Retinal pigment epithelial cell (primary cell): ENCODE measurements around the gene GSKIP.
A peak's percentile ranks its signal among the peaks of the same experiment; 100 is the strongest.

ENCODE experiments used
- DNase-seq: peaks from one replicate; pipeline ENCODE4 v3.0.0-alpha.2; 2010; ENCODE audit warnings: low read depth
- H3K4me3 ChIP-seq: 2 replicates; pipeline ENCODE4 v1.5.1; 2011; ENCODE audit warnings: mild to moderate bottlenecking, low read length, control low read depth, moderate library complexity
- TF ChIP-seq, protein P1 (sequence below): conservative IDR thresholded peaks from 2 replicates; pipeline ENCODE4 v1.5.1; 2011; ENCODE audit warnings: low read depth, low read length, control low read depth, inconsistent platforms

Gene GSKIP, protein sequence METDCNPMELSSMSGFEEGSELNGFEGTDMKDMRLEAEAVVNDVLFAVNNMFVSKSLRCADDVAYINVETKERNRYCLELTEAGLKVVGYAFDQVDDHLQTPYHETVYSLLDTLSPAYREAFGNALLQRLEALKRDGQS

DNA sequence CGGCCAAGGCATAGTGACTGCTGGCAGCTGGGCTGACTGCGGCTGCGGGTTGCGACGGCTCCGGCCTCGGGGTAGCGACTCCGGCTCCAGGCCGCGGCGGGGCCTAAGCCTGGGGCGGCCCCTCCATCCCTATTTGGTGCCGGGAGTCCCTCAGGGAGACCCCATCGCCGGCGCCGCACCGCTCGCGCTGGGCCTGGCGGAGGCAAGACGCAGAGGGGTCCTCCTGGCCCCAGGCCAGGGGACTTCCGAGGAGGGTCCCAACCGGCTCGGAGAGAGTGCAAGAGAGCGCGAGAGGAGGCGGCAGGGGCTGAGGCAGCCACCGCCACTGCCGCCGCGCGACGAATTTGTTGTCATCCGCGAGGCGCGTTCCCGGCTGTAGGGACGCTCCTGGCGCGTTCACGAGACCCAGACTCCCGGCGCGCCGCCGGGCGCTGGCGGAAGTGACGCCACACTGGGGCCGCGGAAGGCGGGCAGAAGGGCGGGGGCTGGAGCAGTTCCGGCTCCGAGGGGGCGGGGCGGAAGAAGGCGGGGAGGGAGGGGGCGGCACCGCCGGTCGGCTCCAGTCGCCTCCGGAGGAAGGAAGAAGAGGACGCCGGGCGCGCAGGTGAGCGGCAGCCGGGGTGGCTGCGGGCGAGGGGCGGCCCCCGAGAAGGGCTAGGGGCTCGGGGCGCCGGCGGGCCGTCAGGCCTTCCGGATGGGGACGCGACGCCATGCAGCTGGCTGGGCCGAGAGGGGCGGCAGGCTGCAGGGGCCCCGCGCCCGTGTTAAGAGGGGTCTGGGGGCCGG, at the start of gene GSKIP, which contains the start of gene ATG2B:
TSS of gene GSKIP (plus strand) at position 562 of the 786 bp plus-strand sequence. CDS start 18,722 bp downstream, outside the sequence.
TSS of gene ATG2B (minus strand) at position 377 of the 786 bp plus-strand sequence. CDS start at position 12, 365 bp downstream.
- peak within 1 kb of the TSS; percentile 92 for H3K4me3 ChIP-seq
- peak; percentile 63 for DNase-seq
- TF ChIP-seq, protein P1, sequence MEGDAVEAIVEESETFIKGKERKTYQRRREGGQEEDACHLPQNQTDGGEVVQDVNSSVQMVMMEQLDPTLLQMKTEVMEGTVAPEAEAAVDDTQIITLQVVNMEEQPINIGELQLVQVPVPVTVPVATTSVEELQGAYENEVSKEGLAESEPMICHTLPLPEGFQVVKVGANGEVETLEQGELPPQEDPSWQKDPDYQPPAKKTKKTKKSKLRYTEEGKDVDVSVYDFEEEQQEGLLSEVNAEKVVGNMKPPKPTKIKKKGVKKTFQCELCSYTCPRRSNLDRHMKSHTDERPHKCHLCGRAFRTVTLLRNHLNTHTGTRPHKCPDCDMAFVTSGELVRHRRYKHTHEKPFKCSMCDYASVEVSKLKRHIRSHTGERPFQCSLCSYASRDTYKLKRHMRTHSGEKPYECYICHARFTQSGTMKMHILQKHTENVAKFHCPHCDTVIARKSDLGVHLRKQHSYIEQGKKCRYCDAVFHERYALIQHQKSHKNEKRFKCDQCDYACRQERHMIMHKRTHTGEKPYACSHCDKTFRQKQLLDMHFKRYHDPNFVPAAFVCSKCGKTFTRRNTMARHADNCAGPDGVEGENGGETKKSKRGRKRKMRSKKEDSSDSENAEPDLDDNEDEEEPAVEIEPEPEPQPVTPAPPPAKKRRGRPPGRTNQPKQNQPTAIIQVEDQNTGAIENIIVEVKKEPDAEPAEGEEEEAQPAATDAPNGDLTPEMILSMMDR = no peak

DNA sequence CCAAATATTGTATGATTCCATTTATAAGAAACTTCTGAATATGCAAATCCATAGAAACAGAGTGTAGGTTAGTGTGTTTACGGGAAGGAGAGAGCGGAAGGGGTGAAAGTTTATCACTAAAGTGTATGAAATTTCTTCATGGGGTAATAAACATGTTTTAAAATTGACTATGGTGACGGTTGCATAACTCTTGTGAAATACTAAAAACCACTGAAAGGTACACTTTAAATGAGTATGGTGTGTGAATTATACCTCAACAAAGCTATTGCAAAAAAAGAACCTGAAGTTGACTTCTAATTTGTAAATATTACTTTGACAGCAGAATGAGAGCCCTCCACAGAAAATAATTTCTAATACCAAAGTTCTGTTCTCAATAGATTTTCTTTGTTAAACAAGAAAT, 47.2 kb upstream of the GSKIP start:
- DNase-seq = no peak
- TF ChIP-seq, protein P1 = no peak

DNA sequence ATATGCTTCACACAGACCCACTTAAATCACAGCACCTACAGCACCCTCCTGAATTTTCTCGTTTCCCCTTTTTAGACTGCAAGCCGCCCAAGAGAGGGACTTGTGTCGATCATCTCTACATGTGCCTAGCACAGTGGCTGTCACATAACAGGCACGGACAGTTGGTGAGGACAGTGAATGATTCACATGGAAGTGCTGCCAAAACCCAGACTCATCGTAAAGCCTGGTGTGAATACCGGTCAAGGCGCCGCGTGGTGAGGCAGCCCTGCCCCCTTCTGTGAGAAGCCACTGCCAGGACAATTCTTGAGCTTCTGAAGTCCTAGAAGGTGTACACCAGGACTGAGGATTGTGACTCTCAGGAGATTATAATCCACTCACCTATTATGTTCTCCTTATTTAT, 44.5 kb upstream of the GSKIP start:
- H3K4me3 ChIP-seq = no peak overlapping the region
- TF ChIP-seq, protein P1 = no peak
- no peak for DNase-seq

More for the DNA sequence above, 47.2 kb upstream of the GSKIP start:
- no peak overlapping the region for H3K4me3 ChIP-seq

DNA sequence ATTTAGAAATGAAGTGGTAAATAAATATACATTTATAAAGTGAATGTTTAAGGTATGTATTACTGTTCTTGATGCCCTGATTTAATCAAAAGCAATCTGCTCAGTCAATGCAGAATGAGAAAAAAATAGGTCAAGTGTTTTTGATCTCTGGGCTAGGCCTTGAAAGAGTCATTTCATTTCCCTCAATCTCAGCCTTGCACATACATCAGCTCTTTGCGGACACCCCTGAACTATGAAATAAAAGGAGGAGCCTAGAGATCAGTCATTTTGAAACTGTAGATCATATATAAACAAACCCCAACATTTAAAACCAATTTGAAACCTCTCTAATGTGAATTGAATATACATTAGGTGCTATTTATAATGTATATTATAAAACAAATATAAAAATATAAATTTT, 42.7 kb upstream of the GSKIP start:
- no peak for DNase-seq
- TF ChIP-seq, protein P1 = no peak
- no peak overlapping the region for H3K4me3 ChIP-seq

DNA sequence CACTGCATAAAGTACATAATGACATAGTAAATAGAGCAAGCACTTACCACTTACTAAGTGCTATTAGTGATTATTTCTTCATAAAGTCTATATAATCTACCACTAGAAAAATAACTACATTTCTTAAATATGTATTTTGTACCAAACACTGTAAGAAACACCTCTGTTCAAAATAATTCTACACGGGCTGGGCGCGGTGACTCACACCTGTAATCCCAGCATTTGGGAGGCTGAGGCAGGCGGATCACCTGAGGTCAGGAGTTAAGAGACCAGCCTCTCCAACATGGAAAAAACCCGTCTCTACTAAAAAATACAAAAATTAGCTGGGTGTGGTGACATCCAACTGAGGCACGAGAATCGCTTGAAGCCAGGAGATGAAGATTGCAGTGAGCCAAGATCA, 39.1 kb upstream of the GSKIP start:
- no peak overlapping the region for H3K4me3 ChIP-seq
- DNase-seq = no peak
- TF ChIP-seq, protein P1 = no peak

DNA sequence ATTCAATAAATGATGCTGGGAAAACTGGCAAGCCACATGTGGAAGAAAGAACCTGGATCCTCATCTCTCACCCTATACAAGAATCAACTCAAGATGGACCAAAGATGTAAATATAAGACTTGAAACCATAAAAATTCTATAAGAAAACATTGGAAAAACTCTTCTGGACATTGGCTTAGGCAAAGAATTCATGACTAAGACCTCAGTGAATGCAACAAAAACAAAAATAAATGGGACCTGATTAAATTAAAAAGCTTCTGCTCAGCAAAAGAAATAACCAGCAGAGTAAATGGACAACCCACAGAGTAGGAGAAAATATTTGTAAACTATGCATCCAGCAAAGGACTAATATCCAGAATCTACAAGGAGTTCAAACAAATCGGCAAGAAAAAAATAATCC, 24.8 kb upstream of the GSKIP start:
- TF ChIP-seq, protein P1 = no peak
- no peak for DNase-seq
- H3K4me3 ChIP-seq = no peak overlapping the region

DNA sequence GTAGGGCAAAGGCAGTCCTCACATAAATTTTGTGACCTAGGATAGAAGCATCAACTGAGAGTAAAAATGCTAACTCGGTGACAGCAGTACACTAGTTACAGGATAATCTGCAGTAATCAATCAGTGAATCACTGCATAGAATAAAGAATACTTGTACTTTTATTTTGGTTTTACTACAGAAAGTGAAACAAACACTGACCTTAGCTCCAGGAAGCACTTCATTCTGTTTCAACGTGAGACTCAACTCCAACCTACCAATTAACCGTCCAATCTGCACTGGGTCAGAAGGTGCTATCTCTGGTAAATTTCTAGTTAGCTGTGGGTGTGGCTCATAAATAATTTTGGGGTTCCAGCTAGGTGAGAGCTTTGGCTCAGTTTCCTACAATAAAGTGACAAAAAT, 22.0 kb upstream of the GSKIP start:
- DNase-seq = no peak
- TF ChIP-seq, protein P1 = no peak
- H3K4me3 ChIP-seq = no peak overlapping the region
